Stimulated activated CD4-positive, alpha-beta T cell treated with anti-CD3 and anti-CD28 coated beads, TNF-alpha, amount 100 ng/mL, for 24 hours (primary cell): ENCODE data around the gene IFT172.
"Not testable (repeated sequence)": the region's sequence is repeated elsewhere in the genome, so short reads cannot be mapped to it uniquely, and the experiment has no call there.

Experiments used
- DNase-seq, 3 experiments: peaks; one replicate each; pipeline ENCODE4 v3.0.0-alpha.2; 2020; ENCODE audit warnings: low read depth in 3 of 3

The IFT172 gene

DNA sequence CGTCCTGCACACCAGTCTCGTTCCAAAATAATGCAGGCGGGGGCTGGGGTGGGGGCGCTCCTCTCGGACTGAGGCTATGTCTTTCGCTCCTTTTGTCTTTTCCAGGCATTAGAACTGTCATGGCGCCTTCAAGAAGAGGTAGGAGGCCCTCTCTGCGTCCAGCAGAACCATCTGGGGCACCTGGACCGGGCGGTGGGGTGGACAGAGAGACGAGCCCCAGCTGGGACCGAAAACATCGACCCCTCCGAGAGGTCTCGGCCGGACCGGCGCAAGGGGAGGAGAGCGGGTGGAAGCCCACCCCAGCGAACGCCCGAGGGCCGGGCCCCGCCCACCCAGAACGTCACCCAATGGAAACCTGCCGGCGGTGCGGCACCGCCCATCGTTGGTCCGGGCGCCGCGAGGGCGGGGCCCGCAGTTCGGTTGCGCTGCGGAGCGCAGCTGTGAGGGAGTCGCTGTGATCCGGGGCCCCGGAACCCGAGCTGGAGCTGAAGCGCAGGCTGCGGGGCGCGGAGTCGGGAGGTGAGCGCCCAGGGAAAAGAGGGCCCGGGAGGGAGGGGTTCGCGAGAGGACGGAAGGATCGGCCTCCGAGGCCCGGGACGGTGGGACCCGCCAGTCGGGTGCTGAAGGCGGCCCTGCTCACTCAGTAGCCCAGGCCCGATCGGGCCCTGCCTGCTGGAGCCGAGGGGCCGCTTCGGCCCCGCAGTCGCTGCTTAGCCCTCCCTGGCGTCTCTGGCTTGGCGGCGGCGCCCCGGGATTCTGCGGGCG, 61.1 kb downstream of the IFT172 start, which contains the start of gene NRBP1:
Gene NRBP1 (plus strand): TSS at position 419 of the 765 bp plus-strand sequence. CDS start 4,643 bp downstream, outside the sequence.
- DNase-seq: peak; percentile 83 to 93 (median 85)

DNA sequence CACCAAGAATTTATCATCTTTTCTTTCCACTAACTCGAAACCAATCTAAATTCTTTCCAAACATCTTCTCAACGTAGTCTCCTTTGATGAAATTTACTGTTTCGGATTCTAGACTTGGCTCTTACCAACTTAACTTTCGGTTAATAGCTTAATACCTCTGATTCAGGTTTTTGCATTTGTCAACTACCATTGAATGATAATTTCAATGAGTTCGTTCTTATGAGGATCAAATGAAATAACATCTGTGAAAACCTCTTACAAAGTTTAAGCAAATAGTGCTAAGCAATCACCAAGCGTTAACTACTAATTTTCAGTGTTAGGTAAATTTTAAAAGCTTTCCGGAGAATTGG, 61.7 kb downstream of the IFT172 start:
- DNase-seq: no peak

DNA sequence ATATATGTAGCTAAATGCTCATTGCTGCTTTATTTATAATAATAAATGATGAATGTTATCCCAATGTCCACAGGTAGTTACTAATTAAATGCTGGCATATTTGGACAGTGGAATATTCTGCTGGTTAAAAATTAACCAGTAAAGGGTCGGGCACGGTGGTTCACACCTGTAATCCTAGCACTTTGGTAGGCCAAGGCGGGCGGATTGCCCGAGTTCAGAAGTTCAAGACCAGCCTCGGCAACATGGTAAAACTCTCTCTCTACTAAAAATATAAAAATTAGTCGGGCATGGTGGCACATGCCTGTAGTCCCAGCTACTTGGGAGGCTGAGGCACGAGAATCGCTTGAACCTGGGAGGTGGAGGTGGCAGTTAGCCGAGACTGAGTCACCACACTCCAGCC, 64.5 kb downstream of the IFT172 start:
- DNase-seq: not testable (repeated sequence)

DNA sequence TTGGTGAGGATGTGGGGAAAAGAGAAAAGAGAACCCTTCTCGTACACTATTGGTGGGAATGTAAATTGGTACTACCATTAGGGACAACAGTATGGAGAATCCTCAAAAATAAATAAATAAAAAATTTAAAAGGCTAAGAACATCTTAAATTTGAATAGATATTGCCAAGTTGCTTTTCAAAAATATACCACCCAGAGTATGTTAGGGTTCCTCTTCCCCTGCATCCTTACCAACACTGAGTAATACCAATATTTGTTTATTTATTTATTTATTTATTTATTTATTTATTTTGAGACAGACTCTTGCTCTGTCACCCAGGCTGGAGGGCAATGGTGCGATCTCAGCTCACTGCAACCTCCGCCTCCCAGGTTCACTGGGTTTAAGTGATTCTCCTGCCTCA, 66.6 kb downstream of the IFT172 start:
- no peak for DNase-seq

DNA sequence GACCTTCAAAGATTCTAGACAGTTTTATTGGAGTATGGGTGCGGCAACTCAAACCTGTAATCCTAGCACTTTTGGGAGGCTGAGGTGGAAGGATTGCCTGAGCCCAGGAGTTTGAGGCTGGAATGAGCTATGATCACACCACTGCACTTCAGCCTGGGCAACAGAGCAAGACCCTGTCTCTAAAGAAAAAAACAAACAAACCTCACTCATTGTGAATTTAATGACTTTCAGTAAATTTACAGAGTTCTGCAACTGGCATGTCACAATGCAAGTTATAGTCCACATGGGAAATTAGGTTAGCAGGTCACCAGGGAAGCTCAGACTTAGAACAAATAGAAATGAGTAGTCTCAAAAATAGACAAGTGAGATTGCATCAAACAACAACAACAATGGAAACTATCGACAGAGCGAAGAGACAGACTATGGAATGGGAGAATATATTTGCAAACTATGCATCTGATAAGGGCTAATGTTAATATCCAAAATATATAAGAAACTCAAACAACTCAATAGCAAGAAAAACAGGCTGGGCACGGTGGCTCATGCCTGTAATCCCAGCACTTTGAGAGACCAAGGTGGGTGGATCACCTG, 67.8 kb downstream of the IFT172 start:
- no peak for DNase-seq

DNA sequence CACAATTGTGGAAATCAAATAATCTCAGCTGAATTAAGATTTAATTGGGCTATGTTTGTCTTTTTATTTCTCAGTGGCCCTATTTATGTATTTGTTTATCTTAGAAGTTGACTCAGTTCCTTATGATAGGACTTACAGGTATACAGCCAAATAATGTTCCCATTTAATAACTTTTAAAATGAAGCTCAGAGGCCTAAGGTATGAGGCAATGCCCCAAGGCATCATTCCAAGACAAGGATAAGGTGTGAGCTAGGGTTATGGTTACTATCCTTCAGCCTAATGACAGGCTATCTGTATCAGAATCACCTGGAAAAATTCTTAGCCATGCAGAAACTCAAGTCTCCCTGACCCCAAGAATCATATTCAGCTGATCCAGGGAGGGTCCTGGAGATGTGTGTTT, 68.5 kb downstream of the IFT172 start:
- no peak for DNase-seq

DNA sequence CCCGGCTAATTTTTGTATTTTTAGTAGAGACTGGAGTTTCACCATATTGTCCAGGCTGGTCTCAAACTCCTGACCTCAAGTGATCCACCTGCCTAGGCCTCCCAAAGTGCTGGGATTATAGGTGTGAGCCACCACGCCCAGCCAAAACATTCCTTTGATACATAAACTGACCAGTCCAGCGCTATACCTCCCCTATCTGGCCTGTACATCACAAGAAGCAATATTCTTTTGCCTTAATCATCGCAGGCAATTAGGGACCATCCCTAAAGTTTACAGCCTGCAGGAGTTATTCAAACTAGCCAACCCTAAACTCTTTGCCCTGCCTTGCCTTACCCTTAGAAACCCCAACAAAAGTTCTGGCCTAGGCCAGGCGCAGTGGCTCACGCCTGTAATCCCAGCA, 73.4 kb downstream of the IFT172 start:
- DNase-seq: no peak

DNA sequence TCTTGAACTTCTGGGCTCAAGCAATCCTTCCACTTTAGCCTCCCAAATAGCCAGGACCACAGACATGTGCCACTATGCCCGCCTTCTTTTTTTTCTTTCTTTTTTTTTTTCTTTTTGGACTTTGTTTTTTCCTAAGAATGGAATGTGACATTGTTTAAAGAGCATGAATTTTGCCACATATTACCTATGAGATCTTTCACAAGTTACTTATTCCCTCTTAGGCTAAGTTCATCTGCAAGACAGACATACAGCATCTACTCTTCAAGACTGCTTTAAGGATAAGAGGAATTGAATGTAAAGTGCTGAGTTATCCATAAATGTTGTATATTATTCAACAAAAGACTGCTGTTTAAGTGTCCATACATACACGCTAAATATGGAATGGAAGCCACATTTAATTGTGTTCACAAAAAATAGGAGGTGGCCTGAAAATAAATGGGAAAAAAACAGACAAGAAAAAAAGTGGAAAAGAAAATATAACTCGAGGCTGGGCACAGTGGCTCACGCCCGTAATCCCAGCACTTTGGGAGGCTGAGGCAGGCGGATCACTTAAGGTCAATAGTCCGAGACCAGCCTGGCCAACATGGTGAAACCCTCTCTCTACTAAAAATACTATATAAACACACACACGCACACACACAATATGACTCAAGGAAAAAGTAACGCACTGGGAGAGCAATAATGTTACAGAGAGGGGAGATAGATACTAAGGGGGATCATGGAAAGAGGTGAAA, 77.0 kb downstream of the IFT172 start:
- DNase-seq: no peak

DNA sequence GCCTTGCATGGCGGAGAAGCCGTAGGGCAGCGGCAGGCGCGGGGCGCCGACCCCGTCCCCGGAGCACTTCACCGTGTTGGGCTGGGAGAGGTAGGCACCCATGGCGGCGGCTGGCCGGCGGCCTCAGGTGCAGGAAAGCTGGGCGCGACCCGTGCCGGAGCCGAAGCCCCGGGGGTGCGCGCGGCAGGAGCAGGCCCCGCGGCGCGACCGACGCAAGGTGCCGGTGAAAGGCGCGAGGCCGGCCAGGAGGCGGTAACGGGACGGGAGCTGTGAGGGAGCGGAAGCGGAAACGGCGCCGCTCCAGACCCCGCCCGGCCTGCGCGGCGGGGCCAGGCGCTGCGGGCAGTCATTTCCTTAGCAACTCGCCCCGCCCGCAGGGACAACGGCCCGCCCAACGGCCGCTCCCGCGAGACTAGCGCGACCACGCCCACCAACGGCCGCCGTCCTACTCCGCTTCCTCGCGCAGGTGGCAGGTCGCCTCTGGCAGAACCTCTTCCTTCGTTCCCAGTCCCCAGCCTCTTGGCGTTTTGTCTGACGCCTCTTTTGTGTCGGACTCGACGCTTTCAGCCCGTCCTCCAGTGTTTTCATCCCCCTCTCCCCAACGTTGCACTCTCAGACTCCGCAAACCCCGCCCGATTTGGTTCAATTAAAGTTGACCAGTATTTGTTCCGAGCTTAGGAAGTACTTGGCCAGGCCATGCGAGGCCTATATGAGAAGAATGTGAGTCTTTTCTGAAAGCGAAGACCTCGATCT, 80.0 kb downstream of the IFT172 start, which contains the start of gene PPM1G:
Gene PPM1G (minus strand): TSS at position 271 of the 753 bp plus-strand sequence. CDS start 169 bp downstream, at position 102.
- DNase-seq: peak; percentile 93 to 98 (median 93)

DNA sequence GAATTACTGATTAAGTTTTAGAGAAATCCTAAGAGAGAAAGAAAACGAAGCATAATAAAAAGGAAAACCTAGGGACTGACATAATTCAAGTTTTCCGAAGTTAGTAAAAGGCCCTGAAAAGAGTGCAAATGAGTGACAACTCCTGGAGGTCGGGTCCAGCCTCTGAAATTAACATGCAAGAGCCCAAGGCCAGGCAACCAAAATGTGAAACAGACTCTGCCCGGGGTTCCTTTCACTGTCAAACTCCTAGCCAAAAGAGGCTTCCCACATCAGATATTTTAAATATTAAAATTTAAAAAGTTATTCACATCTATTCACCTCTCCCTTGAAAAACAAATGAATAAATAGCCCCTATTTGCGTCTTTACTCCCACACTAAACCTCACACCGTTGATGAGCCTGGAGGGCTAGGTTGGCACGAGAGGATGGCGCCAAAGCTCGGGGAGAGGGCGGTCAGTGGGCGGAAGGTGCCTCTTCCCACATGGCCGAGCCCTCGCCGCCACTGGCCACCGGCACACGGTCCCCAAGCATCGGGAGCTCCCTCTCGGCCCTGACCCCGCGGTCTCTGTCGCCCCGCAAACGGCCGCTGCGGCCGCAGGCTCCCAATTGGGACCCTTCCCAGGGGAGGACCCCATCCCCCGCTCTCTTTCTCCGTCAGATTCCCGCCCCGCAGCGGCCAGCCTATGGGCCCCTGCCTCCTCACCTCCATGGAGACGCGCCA, 80.8 kb downstream of the IFT172 start:
- no peak for DNase-seq

DNA sequence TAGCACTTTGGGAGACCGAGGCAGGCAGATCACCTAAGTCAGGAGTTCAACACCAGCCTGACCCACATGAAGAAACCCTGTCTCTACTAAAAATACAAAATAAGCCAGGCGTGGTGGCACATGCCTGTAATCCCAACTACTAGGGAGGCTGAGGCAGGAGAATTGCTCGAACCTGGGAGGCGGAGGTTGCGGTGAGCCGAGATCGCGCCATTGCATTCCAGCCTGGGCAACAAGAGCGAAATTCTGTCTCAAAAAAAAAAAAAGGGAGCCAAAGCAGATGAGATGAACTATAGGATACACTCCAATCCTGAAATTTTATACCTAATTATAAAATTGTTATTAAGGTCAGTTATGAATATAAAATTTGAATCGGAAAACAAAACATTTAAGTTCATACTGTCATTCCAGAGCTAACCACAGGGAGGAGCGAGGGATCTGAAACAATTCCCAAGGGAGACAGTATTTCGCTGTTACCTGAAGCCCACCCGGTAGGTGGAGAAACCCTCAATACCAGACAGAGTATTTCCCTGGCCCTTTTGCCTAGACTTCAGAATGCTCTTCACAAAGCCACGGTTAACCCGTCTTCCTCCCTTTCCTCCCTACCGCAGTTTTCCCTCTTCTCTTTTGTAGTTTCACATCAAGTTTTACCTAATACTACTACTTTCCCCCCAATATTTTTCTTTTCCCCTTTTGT, 81.6 kb downstream of the IFT172 start:
- no peak for DNase-seq

DNA sequence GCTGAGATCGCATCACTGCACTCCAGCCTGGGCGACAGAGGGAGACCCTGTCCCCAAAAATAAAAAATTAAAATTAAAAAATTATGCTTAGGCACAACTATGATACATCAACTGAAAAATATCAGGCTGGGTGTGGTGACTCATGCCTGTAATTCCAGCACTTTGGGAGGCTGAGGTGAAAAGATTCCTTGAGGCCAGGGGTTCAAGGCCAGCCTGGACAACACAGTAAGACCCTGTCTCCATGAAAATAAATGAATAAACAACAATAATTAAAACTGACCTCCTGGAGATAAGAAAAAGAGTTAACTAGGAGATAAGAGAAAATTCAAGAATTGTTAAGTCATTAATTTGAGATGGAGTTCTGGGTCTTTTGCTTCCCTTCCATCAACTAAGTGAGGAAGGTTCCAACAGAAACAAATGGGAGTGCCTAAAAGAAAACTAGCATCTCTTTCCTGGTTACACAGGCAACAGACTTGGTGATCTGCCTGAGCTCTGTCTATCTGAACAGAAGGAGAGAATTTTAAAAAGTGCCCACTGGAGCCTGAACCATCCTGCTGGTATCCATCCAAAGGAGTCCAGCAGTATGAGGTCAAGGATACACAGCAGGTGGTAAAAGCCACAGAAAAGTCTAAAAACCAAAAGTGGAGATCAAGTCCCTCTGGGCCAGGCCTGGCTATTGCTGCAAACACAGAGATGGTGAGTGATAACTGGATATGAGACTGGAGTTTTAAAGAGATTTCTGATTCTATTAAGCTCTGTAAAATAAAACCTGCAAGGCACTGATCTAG, 89.0 kb downstream of the IFT172 start:
- DNase-seq: no peak

DNA sequence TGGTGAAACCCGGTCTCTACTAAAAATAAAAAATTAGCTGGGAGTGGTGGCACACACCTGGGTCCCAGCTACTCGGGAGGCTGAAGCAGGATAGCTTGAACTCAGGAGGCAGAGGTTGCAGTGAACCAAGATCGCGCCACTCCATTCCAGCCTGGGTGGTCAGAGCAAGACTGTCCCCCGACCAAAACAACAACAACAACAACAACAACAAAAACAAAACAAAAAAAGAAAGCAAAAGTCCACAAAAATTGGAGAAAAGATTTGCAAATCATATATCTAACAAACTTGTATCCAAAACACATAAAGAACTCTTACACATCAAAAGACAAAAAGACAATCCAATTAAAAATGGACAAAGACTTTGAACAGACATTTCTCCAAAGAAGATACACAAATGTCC, 90.6 kb downstream of the IFT172 start:
- no peak for DNase-seq
